CD14-positive monocyte (primary cell): ENCODE data around the gene MAP2. TPM values are rescaled to one million over a fixed set of nuclear protein-coding genes. Genes with fewer than 3 reads are reported as not detected.

Experiments used
- DNase-seq, 3 donors: peaks; one replicate each; pipeline ENCODE4 v3.0.0-alpha.2; 2011 to 2022
- H2AFZ ChIP-seq: 2 replicates; pipeline ENCODE4 v1.6.0; 2012; ENCODE audit warnings: mild to moderate bottlenecking, low read depth, low read length, inconsistent platforms; ENCODE audit not compliant: insufficient read depth, poor library complexity, severe bottlenecking
- H3K27ac ChIP-seq, 2 donors: 1 replicate in 1 of 2; 2 replicates in 1 of 2; pipeline ENCODE4 v1.5.1; 2012 to 2013; ENCODE audit warnings: low read length in 2 of 2, control low read depth in 1 of 2, inconsistent platforms in 1 of 2, low read depth in 1 of 2, mild to moderate bottlenecking in 1 of 2
- H3K27me3 ChIP-seq, 2 donors: one replicate each; pipeline versions ENCODE4 v1.6.0 to v1.6.1; 2011 to 2013; ENCODE audit warnings: low read length in 2 of 2; ENCODE audit not compliant: control insufficient read depth in 2 of 2, insufficient read depth in 2 of 2
- H3K36me3 ChIP-seq, 2 donors: replicated peaks in 1 of 2; 1 replicate in 1 of 2; 2 replicates in 1 of 2; pipeline versions ENCODE4 v1.5.1 to v1.6.1; 2012 to 2013; ENCODE audit warnings: low read length in 2 of 2, control low read depth in 1 of 2, inconsistent platforms in 1 of 2, mild to moderate bottlenecking in 1 of 2; ENCODE audit not compliant: insufficient read depth in 2 of 2, control insufficient read depth in 1 of 2
- H3K4me1 ChIP-seq, 2 donors: 1 replicate in 1 of 2; 2 replicates in 1 of 2; pipeline versions ENCODE4 v1.5.1 to v1.6.1; 2012 to 2013; ENCODE audit warnings: low read length in 2 of 2, control low read depth in 1 of 2, inconsistent platforms in 1 of 2, mild to moderate bottlenecking in 1 of 2, moderate library complexity in 1 of 2; ENCODE audit not compliant: insufficient read depth in 2 of 2, control insufficient read depth in 1 of 2
- H3K4me2 ChIP-seq: replicated peaks from 2 replicates; pipeline ENCODE3; 2012; ENCODE audit warnings: low read length, moderate library complexity, mild to moderate bottlenecking; ENCODE audit not compliant: poor library complexity, severe bottlenecking; ENCODE audit errors: extremely low read depth
- H3K4me3 ChIP-seq, 3 experiments: fragments of 200-600 bp in 1 of 3; sonication (generic) in 1 of 3; replicated peaks in 1 of 3; 1 replicate in 2 of 3; 2 replicates in 1 of 3; pipeline ENCODE4 v1.5.1; 2011 to 2013; ENCODE audit warnings: low read length in 3 of 3, mild to moderate bottlenecking in 3 of 3, control low read depth in 2 of 3, low read depth in 2 of 3, inconsistent platforms in 1 of 3, moderate library complexity in 1 of 3
- H3K79me2 ChIP-seq: 2 replicates; pipeline ENCODE4 v1.6.0; 2012; ENCODE audit warnings: mild to moderate bottlenecking, control low read depth, inconsistent platforms, low read length, moderate library complexity; ENCODE audit not compliant: insufficient read depth
- H3K9ac ChIP-seq: 2 replicates; pipeline ENCODE4 v1.6.0; 2017; ENCODE audit warnings: low read length, mild to moderate bottlenecking; ENCODE audit not compliant: insufficient read depth, poor library complexity, severe bottlenecking
- H3K9me3 ChIP-seq, 2 donors: replicated peaks in 1 of 2; 1 replicate in 1 of 2; 2 replicates in 1 of 2; pipeline versions ENCODE4 v1.5.1 to v1.6.1; 2012 to 2013; ENCODE audit warnings: low read length in 2 of 2, control low read depth in 1 of 2; ENCODE audit not compliant: control insufficient read depth in 1 of 2, insufficient read depth in 1 of 2
- H4K20me1 ChIP-seq: 2 replicates; pipeline ENCODE4 v1.6.0; 2012; ENCODE audit warnings: mild to moderate bottlenecking, low read length, control low read depth, moderate library complexity; ENCODE audit not compliant: insufficient read depth
- H3K27ac Mint-ChIP-seq, 7 donors: one replicate each; pipeline ENCODE4 v1.8.0; 2020; ENCODE audit warnings: mild to moderate bottlenecking in 7 of 7, mixed read lengths in 7 of 7, moderate library complexity in 6 of 7, inconsistent platforms in 2 of 7
- H3K27me3 Mint-ChIP-seq, 3 donors: one replicate each; pipeline ENCODE4 v1.8.0; 2021 to 2022; ENCODE audit warnings: low read depth in 3 of 3, mild to moderate bottlenecking in 3 of 3, mixed read lengths in 3 of 3, moderate library complexity in 3 of 3, inconsistent platforms in 1 of 3
- H3K36me3 Mint-ChIP-seq, 2 donors: one replicate each; pipeline ENCODE4 v1.8.0; 2020; ENCODE audit warnings: mixed read lengths in 2 of 2, inconsistent platforms in 1 of 2, mild to moderate bottlenecking in 1 of 2
- H3K4me1 Mint-ChIP-seq: one replicate; pipeline ENCODE4 v1.8.0; 2020; ENCODE audit warnings: mild to moderate bottlenecking, mixed read lengths
- H3K4me3 Mint-ChIP-seq, 2 donors: one replicate each; pipeline ENCODE4 v1.8.0; 2020; ENCODE audit warnings: mild to moderate bottlenecking in 2 of 2, mixed read lengths in 2 of 2, moderate library complexity in 1 of 2
- H3K9me3 Mint-ChIP-seq, 7 donors: one replicate each; pipeline ENCODE4 v1.8.0; 2020 to 2022; ENCODE audit warnings: mixed read lengths in 7 of 7, mild to moderate bottlenecking in 6 of 7, moderate library complexity in 6 of 7, inconsistent platforms in 2 of 7
- WGBS: methylation state at CpG from one replicate; pipeline ENCODE4 v1.1.5; 2013; ENCODE audit warnings: missing lambda C conversion rate; ENCODE audit not compliant: insufficient coverage; 5-methylcytosine and 5-hydroxymethylcytosine counted together
- intact Hi-C, 2 donors: fragments of 100-400 bp; cut with micrococcal nuclease; formaldehyde crosslinking; loops; one replicate each; pipeline versions ENCODE4 v1.15.0 to v1.15.1; 2023
- polyA plus RNA-seq, 3 donors: library from polyadenylated mRNA; depleted of rRNA in 1 of 3; unstranded in 2 of 3; stranded (reverse) in 1 of 3; fragments of 300-500 nt in 2 of 3; fragments of >200 nt in 1 of 3; fragmentation: Illumina TruSeq in 2 of 3; gene quantifications; 1 replicate in 2 of 3; 2 replicates in 1 of 3; pipeline ENCODE4 v1.2.3, GENCODE V29; 2012 to 2021
- TF ChIP-seq, protein P1 (sequence below): fragments of 200-600 bp; IDR thresholded peaks from one replicate; pipeline ENCODE4 v1.8.0; 2022; ENCODE audit warnings: antibody characterized with exemption, mild to moderate bottlenecking

Gene MAP2
- polyA plus RNA-seq, 3 donors, result not detected

DNA sequence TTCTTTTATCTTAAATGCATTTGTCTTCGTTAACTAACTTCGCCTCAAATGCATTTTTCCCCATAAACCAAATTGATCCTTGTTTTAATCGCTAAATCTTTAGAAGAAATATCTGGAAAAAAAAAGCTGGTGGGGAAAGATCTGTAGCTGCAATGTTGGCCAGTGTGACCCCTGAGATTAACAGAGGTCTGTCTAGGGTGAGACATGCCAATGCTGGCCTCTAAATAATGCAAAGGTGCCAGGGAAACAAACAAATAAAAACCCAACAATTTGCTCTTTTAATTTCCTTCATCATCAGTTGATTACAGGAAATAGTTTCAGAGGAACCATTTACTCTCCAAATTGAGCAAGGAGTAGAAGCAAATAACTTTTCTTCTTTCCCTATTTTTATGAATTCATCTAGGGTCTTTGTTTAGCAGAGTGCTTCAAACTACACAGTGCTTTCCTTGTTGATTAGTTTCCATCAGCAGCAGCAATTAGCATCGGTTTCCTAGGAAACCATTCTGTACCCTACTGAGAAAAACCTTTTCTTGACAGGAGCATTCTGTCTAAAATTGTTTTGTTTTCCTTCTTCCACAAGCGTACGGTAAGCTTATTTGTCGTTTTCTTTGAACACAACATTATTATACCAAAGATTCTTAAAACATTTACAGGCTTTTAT is 247.3 kb downstream of the MAP2 start:
- Histone ChIP-seq H4K20me1 (no peaks in the 10 kb centered on the region), H3K36me3 (no peaks in the 10 kb centered on the region), H3K27ac (no peak overlapping the region), H3K27me3 (no peaks in the 10 kb centered on the region), H3K4me1 (no peaks in the 10 kb centered on the region), H3K79me2 (no peaks in the 10 kb centered on the region), H2AFZ (no peak overlapping the region), H3K9ac (no peak overlapping the region), H3K4me2 (no peak overlapping the region), H3K4me3 (no peak overlapping the region), H3K9me3 (no peaks in the 10 kb centered on the region)
- TF ChIP-seq, protein P1, sequence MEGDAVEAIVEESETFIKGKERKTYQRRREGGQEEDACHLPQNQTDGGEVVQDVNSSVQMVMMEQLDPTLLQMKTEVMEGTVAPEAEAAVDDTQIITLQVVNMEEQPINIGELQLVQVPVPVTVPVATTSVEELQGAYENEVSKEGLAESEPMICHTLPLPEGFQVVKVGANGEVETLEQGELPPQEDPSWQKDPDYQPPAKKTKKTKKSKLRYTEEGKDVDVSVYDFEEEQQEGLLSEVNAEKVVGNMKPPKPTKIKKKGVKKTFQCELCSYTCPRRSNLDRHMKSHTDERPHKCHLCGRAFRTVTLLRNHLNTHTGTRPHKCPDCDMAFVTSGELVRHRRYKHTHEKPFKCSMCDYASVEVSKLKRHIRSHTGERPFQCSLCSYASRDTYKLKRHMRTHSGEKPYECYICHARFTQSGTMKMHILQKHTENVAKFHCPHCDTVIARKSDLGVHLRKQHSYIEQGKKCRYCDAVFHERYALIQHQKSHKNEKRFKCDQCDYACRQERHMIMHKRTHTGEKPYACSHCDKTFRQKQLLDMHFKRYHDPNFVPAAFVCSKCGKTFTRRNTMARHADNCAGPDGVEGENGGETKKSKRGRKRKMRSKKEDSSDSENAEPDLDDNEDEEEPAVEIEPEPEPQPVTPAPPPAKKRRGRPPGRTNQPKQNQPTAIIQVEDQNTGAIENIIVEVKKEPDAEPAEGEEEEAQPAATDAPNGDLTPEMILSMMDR, result no peak
- H3K27me3 Mint-ChIP-seq, result no peaks in the 10 kb centered on the region
- 60% methylated on average over 1 of the region's 7 CpGs for WGBS
- intact Hi-C loops, result no loop called here
- H3K4me3 Mint-ChIP-seq, result no peak overlapping the region
- DNase-seq, result no peak
- peaks cover 0 to 1% (median 0%) of the 10 kb centered on the region in 7 donors for H3K9me3 Mint-ChIP-seq
- H3K4me1 Mint-ChIP-seq, result no peaks in the 10 kb centered on the region
- no peaks in the 10 kb centered on the region for H3K36me3 Mint-ChIP-seq
- no peak overlapping the region for H3K27ac Mint-ChIP-seq

DNA sequence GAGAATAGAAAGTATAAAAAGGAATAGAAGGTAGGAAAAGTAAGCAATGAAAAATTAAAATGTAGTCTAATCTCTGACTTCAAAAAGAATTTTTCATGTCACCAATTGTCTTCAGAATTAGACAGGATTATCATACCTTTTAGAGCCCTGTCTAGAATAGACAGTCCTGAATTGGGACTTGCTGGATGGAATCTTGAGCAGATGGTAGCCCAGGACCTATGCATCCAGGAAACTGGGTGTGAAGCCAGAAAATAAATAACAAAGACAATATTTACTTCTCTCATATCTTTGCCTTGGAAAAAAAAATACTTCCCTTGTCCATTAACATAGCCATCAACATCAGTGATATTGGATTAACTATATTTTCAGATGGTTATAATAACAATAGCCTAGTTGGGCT is 250.0 kb downstream of the MAP2 start:
- Histone ChIP-seq H2AFZ (no peak overlapping the region), H3K9ac (no peak overlapping the region), H3K4me3 (no peak overlapping the region), H3K4me2 (no peak overlapping the region), H3K36me3 (no peaks in the 10 kb centered on the region), H3K9me3 (no peaks in the 10 kb centered on the region), H3K27me3 (no peaks in the 10 kb centered on the region), H4K20me1 (no peaks in the 10 kb centered on the region), H3K27ac (no peak overlapping the region), H3K79me2 (no peaks in the 10 kb centered on the region), H3K4me1 (no peaks in the 10 kb centered on the region)
- TF ChIP-seq, protein P1, result no peak
- H3K27ac Mint-ChIP-seq, result no peak overlapping the region
- H3K9me3 Mint-ChIP-seq, result peaks cover 0 to 2% (median 0%) of the 10 kb centered on the region in 7 donors
- H3K27me3 Mint-ChIP-seq, result no peaks in the 10 kb centered on the region
- no peaks in the 10 kb centered on the region for H3K4me1 Mint-ChIP-seq
- no peaks in the 10 kb centered on the region for H3K36me3 Mint-ChIP-seq
- no peak for DNase-seq
- intact Hi-C loops, result no loop called here
- no peak overlapping the region for H3K4me3 Mint-ChIP-seq
